BLaER1 (cell line): ENCODE measurements around the gene YPEL3.

Source experiments
- H3K27ac ChIP-seq: shearing (Covaris generic); formaldehyde crosslinking; 2 replicates; pipeline ENCODE4 v1.8.1; 2022
- H3K27me3 ChIP-seq: shearing (Covaris generic); formaldehyde crosslinking; 2 replicates; pipeline ENCODE4 v1.8.1; 2022
- H3K36me3 ChIP-seq: shearing (Covaris generic); formaldehyde crosslinking; 2 replicates; pipeline ENCODE4 v1.8.1; 2022
- H3K4me1 ChIP-seq: shearing (Covaris generic); formaldehyde crosslinking; 2 replicates; pipeline ENCODE4 v1.8.1; 2022
- H3K4me2 ChIP-seq: shearing (Covaris generic); formaldehyde crosslinking; 2 replicates; pipeline ENCODE4 v1.8.1; 2022
- H3K4me3 ChIP-seq: shearing (Covaris generic); formaldehyde crosslinking; 2 replicates; pipeline ENCODE4 v1.8.1; 2022
- H3K9ac ChIP-seq: shearing (Covaris generic); formaldehyde crosslinking; 2 replicates; pipeline ENCODE4 v1.8.1; 2022
- H3K9me3 ChIP-seq: shearing (Covaris generic); formaldehyde crosslinking; 2 replicates; pipeline ENCODE4 v1.8.1; 2022
- H4K20me1 ChIP-seq: shearing (Covaris generic); formaldehyde crosslinking; 2 replicates; pipeline ENCODE4 v1.8.1; 2022
- Cebpa-rat ChIP-seq: shearing (Covaris generic); IDR thresholded peaks from 2 replicates; pipeline ENCODE4 v1.8.1; 2022

Gene YPEL3

GRCh38 chr16:30096105-30096861 is at the start of gene YPEL3:
TSS of gene YPEL3 (minus strand) at chr16:30096213. CDS start at chr16:30095482, 731 bp downstream.
- H3K4me2 ChIP-seq, result peak within 1 kb of the TSS; percentile 96
- H3K36me3 ChIP-seq, result peaks cover 29% of the 10 kb centered on the region
- no peak for TF ChIP-seq Cebpa-rat
- H3K4me3 ChIP-seq, result peak within 1 kb of the TSS; percentile 78
- H3K9me3 ChIP-seq, result peaks cover 42% of the 10 kb centered on the region
- peaks cover 9% of the 10 kb centered on the region; the same call in 1 of the 2 replicates for H4K20me1 ChIP-seq
- H3K27me3 ChIP-seq, result no peaks in the 10 kb centered on the region
- peak within 1 kb of the TSS; percentile 88 for H3K27ac ChIP-seq
- H3K4me1 ChIP-seq, result peaks cover 44% of the 10 kb centered on the region
- peak within 1 kb of the TSS; percentile 83 for H3K9ac ChIP-seq

GRCh38 chr16:30145657-30146056 is 49.6 kb upstream of the YPEL3 start:
- no peak overlapping the region for H3K27ac ChIP-seq
- no peaks in the 10 kb centered on the region for H3K36me3 ChIP-seq
- no peaks in the 10 kb centered on the region for H3K4me1 ChIP-seq
- H4K20me1 ChIP-seq, result no peaks in the 10 kb centered on the region
- H3K9ac ChIP-seq, result no peak overlapping the region
- peaks cover 27% of the 10 kb centered on the region for H3K9me3 ChIP-seq
- no peak overlapping the region for H3K4me3 ChIP-seq
- no peak for TF ChIP-seq Cebpa-rat
- H3K27me3 ChIP-seq, result no peaks in the 10 kb centered on the region
- no peak overlapping the region for H3K4me2 ChIP-seq

DNA sequence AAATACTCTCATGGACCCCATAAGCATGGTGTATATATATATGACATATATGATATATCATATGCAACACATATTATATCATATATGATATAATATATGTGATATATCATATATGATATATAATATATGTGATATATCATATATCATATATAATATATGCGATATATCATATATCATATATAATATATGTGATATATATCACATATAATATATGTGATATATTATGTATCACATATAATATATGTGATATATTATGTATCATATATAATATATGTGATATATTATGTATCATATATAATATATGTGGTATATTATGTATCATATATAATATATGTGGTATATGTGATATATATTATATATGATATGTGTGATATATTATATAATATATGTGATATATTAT is 48.9 kb upstream of the YPEL3 start:
- Histone ChIP-seq H3K4me3 (no peak overlapping the region), H4K20me1 (no peaks in the 10 kb centered on the region), H3K4me2 (no peak overlapping the region), H3K27ac (no peak overlapping the region), H3K36me3 (no peaks in the 10 kb centered on the region), H3K4me1 (peaks cover 6% of the 10 kb centered on the region), H3K27me3 (no peaks in the 10 kb centered on the region), H3K9ac (no peak overlapping the region), H3K9me3 (peaks cover 20% of the 10 kb centered on the region)
- no peak for TF ChIP-seq Cebpa-rat

DNA sequence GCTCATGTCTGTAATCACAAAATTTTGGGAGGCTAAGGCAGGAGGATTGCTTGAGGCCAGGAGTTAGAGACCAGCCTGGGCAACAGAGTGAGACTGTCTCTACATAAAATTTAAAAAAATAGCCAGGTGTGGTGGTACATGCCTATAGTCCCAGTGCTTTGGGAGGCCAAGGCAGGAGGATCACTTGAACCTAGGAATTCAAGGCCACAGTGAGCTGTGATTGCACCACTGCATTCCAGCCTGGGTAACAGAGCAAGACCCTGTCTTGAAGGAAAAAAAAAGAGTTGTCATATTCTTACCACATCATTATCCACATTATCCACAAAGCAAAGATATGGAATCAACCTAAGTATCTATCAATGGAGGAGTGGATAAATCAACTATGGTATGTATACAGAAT is 48.0 kb upstream of the YPEL3 start:
- no peaks in the 10 kb centered on the region for H3K36me3 ChIP-seq
- no peak for TF ChIP-seq Cebpa-rat
- no peak overlapping the region for H3K4me3 ChIP-seq
- no peaks in the 10 kb centered on the region for H4K20me1 ChIP-seq
- H3K9ac ChIP-seq, result no peak overlapping the region
- no peak overlapping the region for H3K27ac ChIP-seq
- H3K4me1 ChIP-seq, result peaks cover 15% of the 10 kb centered on the region
- H3K9me3 ChIP-seq, result peaks cover 11% of the 10 kb centered on the region
- no peak overlapping the region for H3K4me2 ChIP-seq
- H3K27me3 ChIP-seq, result no peaks in the 10 kb centered on the region

DNA sequence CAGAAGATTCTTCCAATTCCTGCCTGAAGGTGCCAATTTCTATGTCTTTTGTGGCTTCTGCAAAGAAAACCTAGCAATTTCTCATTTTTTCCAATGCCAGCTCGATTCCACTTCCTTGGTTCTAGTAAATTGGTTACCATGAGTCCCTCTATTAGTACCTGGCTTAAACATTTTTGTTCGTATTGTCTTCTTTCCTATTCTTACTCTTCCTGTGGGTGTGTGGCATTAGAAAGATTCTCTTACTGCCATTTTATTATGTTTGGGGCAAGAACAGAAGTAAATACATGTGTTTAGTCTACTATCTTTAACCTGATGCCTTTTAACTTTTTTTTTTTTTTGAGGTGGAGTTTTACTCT is 47.3 kb upstream of the YPEL3 start:
- Histone ChIP-seq H3K4me1 (peaks cover 22% of the 10 kb centered on the region), H4K20me1 (no peaks in the 10 kb centered on the region), H3K4me2 (no peak overlapping the region), H3K9ac (no peak overlapping the region), H3K27me3 (no peaks in the 10 kb centered on the region), H3K36me3 (no peaks in the 10 kb centered on the region), H3K4me3 (no peak overlapping the region), H3K27ac (no peak overlapping the region), H3K9me3 (peaks cover 5% of the 10 kb centered on the region; the same call in 1 of the 2 replicates)
- no peak for TF ChIP-seq Cebpa-rat

DNA sequence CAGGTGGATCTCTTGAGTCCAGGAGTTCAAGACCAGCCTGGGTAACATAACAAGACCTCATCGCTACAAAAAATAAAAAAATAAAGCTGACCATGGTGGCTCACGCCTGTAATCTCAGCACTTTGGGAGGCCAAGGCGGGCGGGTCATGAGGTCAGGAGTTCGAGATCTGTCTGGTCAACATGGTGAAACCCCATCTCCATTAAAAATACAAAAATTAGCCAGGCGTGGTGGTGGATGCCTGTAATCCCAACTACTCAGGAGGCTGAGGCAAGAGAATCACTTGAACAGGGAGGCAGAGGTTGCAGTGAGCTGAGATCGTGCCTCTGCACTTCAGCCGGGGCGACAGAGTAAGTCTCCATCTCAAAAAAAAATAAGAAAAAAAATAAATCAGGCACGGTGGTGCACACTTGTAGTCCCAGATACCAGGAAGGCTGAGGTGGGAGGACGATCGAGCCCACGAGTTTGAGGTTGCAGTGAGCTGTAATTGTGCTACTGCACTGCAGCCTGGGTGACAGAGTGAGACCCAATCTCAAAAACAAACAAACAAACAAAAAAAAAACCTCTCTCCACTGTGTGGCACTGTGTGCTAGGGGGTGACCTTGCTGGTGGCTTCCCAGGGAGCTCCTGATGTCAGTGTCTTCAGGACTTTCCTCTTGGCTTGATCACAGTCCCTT is 46.8 kb upstream of the YPEL3 start:
- H3K4me2 ChIP-seq, result no peak overlapping the region
- H3K9ac ChIP-seq, result no peak overlapping the region
- no peaks in the 10 kb centered on the region for H3K36me3 ChIP-seq
- H3K4me3 ChIP-seq, result no peak overlapping the region
- H3K4me1 ChIP-seq, result peaks cover 27% of the 10 kb centered on the region
- no peaks in the 10 kb centered on the region for H3K27me3 ChIP-seq
- H3K9me3 ChIP-seq, result no peaks in the 10 kb centered on the region
- H4K20me1 ChIP-seq, result no peaks in the 10 kb centered on the region
- H3K27ac ChIP-seq, result no peak overlapping the region
- no peak for TF ChIP-seq Cebpa-rat

DNA sequence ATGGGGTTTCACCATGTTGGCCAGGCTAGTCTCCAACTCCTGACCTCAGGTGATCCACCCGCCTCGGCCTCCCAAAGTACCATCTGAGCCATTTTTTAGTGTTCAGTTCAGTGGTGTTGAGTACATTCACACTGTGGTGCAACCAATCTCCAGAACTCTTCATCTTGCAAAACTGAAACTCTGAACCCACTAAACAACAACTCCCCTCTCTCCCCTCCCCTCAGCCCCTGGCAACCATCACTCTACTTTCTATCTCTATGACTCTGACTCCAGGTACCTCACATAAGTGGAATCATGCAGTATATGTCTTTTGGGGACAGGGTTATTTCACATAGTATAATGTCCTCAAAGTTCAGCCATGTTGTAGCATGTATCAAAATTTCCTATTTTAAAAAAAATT is 45.7 kb upstream of the YPEL3 start:
- no peaks in the 10 kb centered on the region for H3K27me3 ChIP-seq

DNA sequence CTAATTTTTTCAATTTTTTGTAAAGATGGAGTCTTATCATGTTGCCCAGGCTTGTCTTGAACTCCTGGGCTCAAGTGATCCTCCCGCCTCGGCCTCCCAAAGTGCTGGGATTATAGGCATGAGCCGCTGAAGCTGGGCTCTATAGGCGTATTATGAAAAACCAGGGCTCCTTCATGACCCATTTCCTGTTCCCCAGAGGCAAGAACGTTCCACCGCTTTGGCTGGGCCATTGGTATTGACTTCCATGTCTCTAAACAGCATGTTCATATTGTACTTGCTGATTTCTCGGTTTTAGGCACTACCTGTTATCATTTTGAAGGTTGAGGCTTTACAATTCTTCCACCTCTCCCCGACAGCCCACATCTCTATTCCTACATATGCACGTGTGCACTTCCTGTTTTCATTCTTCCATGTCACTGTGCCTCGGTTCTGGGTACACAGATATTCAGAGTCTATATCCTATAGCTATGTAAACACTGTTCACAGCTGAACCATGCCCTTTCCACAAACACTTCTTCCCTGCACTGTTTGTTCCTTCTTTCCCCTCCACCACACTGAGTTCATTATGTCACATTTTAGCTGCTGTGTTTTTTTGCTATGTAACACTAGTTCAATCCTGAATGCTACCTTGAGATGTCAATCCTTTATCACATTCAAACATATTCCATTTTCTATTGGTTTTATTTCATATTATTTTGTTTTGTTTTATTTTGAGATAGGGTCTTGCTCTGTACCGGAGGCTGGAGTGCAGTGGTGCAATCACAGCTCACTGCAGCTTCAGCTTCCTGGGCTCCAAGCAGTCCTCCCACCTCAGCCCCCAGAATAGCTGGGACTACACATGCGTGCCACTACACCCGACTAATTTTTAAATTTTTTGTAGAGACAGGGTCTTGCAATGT is 43.8 kb upstream of the YPEL3 start:
- H3K9me3 ChIP-seq, result no peaks in the 10 kb centered on the region

More for the DNA sequence above, 45.7 kb upstream of the YPEL3 start:
- H4K20me1 ChIP-seq, result no peaks in the 10 kb centered on the region
- H3K9me3 ChIP-seq, result no peaks in the 10 kb centered on the region
- no peak for TF ChIP-seq Cebpa-rat
- H3K27ac ChIP-seq, result no peak overlapping the region
- no peak overlapping the region for H3K9ac ChIP-seq
- H3K4me1 ChIP-seq, result peaks cover 28% of the 10 kb centered on the region
- no peaks in the 10 kb centered on the region for H3K36me3 ChIP-seq
- no peak overlapping the region for H3K4me2 ChIP-seq
- no peak overlapping the region for H3K4me3 ChIP-seq

GRCh38 chr16:30137897-30138296 is 41.9 kb upstream of the YPEL3 start:
- Histone ChIP-seq H3K9me3 (no peaks in the 10 kb centered on the region), H4K20me1 (no peaks in the 10 kb centered on the region), H3K4me2 (peak overlapping the region; percentile 47), H3K4me1 (peaks cover 30% of the 10 kb centered on the region), H3K27me3 (no peaks in the 10 kb centered on the region), H3K9ac (no peak overlapping the region), H3K4me3 (no peak overlapping the region), H3K27ac (no peak overlapping the region), H3K36me3 (no peaks in the 10 kb centered on the region)
- TF ChIP-seq Cebpa-rat, result no peak

More for the DNA sequence above, 43.8 kb upstream of the YPEL3 start:
- no peaks in the 10 kb centered on the region for H3K36me3 ChIP-seq
- peaks cover 28% of the 10 kb centered on the region for H3K4me1 ChIP-seq
- no peak overlapping the region for H3K9ac ChIP-seq
- no peaks in the 10 kb centered on the region for H3K27me3 ChIP-seq
- H3K4me2 ChIP-seq, result peak overlapping the region; percentile 47
- H4K20me1 ChIP-seq, result no peaks in the 10 kb centered on the region
- no peak overlapping the region for H3K27ac ChIP-seq
- no peak overlapping the region for H3K4me3 ChIP-seq
- TF ChIP-seq Cebpa-rat, result no peak
